ENCODE results near the gene FLNB. TPM values are rescaled to one million over a fixed set of nuclear protein-coding genes. Genes with fewer than 3 reads are reported as not detected.

FLNB gene
- total RNA-seq, 1 experiment from 2014 or later = 83.4 TPM

DNA sequence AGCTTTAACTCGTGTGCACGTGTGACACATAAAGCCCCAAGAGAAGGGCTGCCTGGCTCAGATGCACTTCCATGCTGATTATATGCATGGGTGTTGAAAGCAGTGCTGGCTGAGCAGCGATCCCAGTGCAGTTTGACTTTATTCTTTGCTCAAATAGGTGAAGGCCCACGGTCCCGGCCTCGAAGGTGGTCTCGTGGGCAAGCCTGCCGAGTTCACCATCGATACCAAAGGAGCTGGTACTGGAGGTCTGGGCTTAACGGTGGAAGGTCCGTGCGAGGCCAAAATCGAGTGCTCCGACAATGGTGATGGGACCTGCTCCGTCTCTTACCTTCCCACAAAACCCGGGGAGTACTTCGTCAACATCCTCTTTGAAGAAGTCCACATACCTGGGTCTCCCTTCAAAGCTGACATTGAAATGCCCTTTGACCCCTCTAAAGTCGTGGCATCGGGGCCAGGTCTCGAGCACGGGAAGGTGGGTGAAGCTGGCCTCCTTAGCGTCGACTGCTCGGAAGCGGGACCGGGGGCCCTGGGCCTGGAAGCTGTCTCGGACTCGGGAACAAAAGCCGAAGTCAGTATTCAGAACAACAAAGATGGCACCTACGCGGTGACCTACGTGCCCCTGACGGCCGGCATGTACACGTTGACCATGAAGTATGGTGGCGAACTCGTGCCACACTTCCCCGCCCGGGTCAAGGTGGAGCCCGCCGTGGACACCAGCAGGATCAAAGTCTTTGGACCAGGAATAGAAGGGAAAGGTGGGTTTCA lies 114.9 kb downstream of the FLNB start:
- Mint-ChIP-seq H3K4me3 (no peak overlapping the region), H3K4me1 (no peaks in the 10 kb centered on the region), H3K36me3 (ENCODE audit: insufficient read depth in 1 of 3, low read depth in 3 of 3) (peaks cover 71 to 94% (median 92%) of the 10 kb centered on the region in 3 experiments), H3K27ac (no peak overlapping the region; a peak in 1 of 7 replicates), H3K27me3 (ENCODE audit: low read depth) (no peaks in the 10 kb centered on the region), H3K9me3 (no peaks in the 10 kb centered on the region)
- Histone ChIP-seq H4K91ac (ENCODE audit: insufficient read length, low read depth, low read length) (no peak overlapping the region), H3K18ac (ENCODE audit: insufficient read length, low read depth, low read length) (no peak overlapping the region), H3K27ac (ENCODE audit: insufficient read length, low read depth, low read length) (no peak overlapping the region), H3K4me2 (ENCODE audit: insufficient read depth, insufficient read length, low read length) (no peak overlapping the region), H3K9ac (ENCODE audit: extremely low read depth, insufficient read length, low read length) (no peak overlapping the region), H2BK5ac (ENCODE audit: insufficient read length, low read length) (no peak overlapping the region), H4K20me1 (ENCODE audit: control insufficient read depth, insufficient read depth, insufficient read length) (no peaks in the 10 kb centered on the region), H2BK12ac (ENCODE audit: insufficient read length, low read depth, low read length) (no peak overlapping the region), H3K4me1 (ENCODE audit: insufficient read depth, low read length) (no peaks in the 10 kb centered on the region), H4K8ac (replicated peaks; ENCODE audit: insufficient read length, low read depth, low read length) (no peak overlapping the region), H2AK5ac (ENCODE audit: insufficient read length, low read length) (no peak overlapping the region), H3K27me3 (ENCODE audit: insufficient read depth, low read length) (no peaks in the 10 kb centered on the region), H4K5ac (ENCODE audit: insufficient read length, low read depth, low read length) (no peak overlapping the region), H3K23ac (ENCODE audit: insufficient read length, low read depth, low read length) (no peak overlapping the region), H3K79me2 (ENCODE audit: insufficient read depth, low read length) (no peaks in the 10 kb centered on the region), H2AFZ (ENCODE audit: low read length) (no peak overlapping the region), H3K56ac (ENCODE audit: insufficient read length, low read depth, low read length) (no peak overlapping the region), H2BK20ac (ENCODE audit: low read depth, low read length, poor library complexity, severe bottlenecking) (no peak overlapping the region), H3K79me1 (ENCODE audit: insufficient read depth, low read depth, low read length, poor library complexity, severe bottlenecking) (no peaks in the 10 kb centered on the region), H3K9me3 (ENCODE audit: control insufficient read depth, low read depth, low read length) (no peaks in the 10 kb centered on the region), H2BK120ac (ENCODE audit: low read depth, low read length, poor library complexity, severe bottlenecking) (no peak overlapping the region), H3K23me2 (ENCODE audit: insufficient read length, low read depth, low read length, poor library complexity, severe bottlenecking) (no peaks in the 10 kb centered on the region), H3K4ac (ENCODE audit: low read depth, low read length) (no peak overlapping the region), H3K14ac (ENCODE audit: insufficient read depth, low read length) (no peak overlapping the region), H3T11ph (ENCODE audit: low read length) (no peak overlapping the region), H2BK15ac (ENCODE audit: low read depth, low read length) (no peak overlapping the region)
- DNase-seq = no peak
- no CpG with 5 or more reads among the region's 41 CpGs for WGBS (ENCODE audit: extremely low coverage, insufficient read length, low lambda C conversion rate)
- TF ChIP-seq, protein P1, sequence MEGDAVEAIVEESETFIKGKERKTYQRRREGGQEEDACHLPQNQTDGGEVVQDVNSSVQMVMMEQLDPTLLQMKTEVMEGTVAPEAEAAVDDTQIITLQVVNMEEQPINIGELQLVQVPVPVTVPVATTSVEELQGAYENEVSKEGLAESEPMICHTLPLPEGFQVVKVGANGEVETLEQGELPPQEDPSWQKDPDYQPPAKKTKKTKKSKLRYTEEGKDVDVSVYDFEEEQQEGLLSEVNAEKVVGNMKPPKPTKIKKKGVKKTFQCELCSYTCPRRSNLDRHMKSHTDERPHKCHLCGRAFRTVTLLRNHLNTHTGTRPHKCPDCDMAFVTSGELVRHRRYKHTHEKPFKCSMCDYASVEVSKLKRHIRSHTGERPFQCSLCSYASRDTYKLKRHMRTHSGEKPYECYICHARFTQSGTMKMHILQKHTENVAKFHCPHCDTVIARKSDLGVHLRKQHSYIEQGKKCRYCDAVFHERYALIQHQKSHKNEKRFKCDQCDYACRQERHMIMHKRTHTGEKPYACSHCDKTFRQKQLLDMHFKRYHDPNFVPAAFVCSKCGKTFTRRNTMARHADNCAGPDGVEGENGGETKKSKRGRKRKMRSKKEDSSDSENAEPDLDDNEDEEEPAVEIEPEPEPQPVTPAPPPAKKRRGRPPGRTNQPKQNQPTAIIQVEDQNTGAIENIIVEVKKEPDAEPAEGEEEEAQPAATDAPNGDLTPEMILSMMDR (conservative IDR thresholded peaks at IDR 0.05) = no peak

All from H9 (cell line).